DMS53 (cell line): ENCODE data around the gene TMTC4.
A peak's percentile ranks its signal among the peaks of the same experiment; 100 is the strongest.
"Not testable (repeated sequence)": the region's sequence is repeated elsewhere in the genome, so short reads cannot be mapped to it uniquely, and the experiment has no call there.

Source experiments
- DNase-seq: peaks from one replicate; lab custom pipeline; 2025; lab: John Stamatoyannopoulos, UW

TMTC4 gene

GRCh38 chr13:100674572-100674871 is at the start of gene TMTC4:
TMTC4 (minus strand) TSS chr13:100674795; CDS start chr13:100670362, 4,433 bp downstream.
- DNase-seq: peak; percentile 80

GRCh38 chr13:100722517-100722916 is 47.9 kb upstream of the TMTC4 start:
- DNase-seq: peak; percentile 1

GRCh38 chr13:100721885-100722512 is 47.4 kb upstream of the TMTC4 start:
- DNase-seq: peak; percentile 49

- DNase-seq: no peak
Observed at GRCh38 chr13:100715604-100716003, 41.0 kb upstream of the TMTC4 start.

- no peak for DNase-seq
Observed at GRCh38 chr13:100714478-100714877, 39.9 kb upstream of the TMTC4 start.

GRCh38 chr13:100710176-100710575 is 35.6 kb upstream of the TMTC4 start:
- peak; percentile 51 for DNase-seq

- no peak for DNase-seq
Observed at GRCh38 chr13:100707818-100708740, 33.5 kb upstream of the TMTC4 start.

- DNase-seq: not testable (repeated sequence)
Observed at GRCh38 chr13:100698331-100698730, 23.7 kb upstream of the TMTC4 start.

- no peak for DNase-seq
Observed at GRCh38 chr13:100695509-100695773, 20.8 kb upstream of the TMTC4 start.

- peak; percentile 64 for DNase-seq
Observed at GRCh38 chr13:100694722-100695508, 20.3 kb upstream of the TMTC4 start.

GRCh38 chr13:100689191-100689590 is 14.6 kb upstream of the TMTC4 start:
- no peak for DNase-seq

GRCh38 chr13:100680131-100680530 is 5.5 kb upstream of the TMTC4 start:
- no peak for DNase-seq

- DNase-seq: not testable (repeated sequence)
Observed at GRCh38 chr13:100677128-100677527, 2.5 kb upstream of the TMTC4 start.

- DNase-seq: no peak
Observed at GRCh38 chr13:100675661-100676129, 1.1 kb upstream of the TMTC4 start.

GRCh38 chr13:100674872-100675660 is 471 bp upstream of the TMTC4 start:
- DNase-seq: peak; percentile 91

- peak; percentile 62 for DNase-seq
Observed at GRCh38 chr13:100673713-100674571, 653 bp downstream of the TMTC4 start.

- no peak for DNase-seq
Observed at GRCh38 chr13:100673376-100673712, 1.3 kb downstream of the TMTC4 start.

GRCh38 chr13:100671389-100672182 is 3.0 kb downstream of the TMTC4 start:
- no peak for DNase-seq

GRCh38 chr13:100668408-100668807 is 6.2 kb downstream of the TMTC4 start:
- no peak for DNase-seq

GRCh38 chr13:100667894-100668293 is 6.7 kb downstream of the TMTC4 start:
- no peak for DNase-seq
